Measurements from ENCODE around the gene GGNBP2.

DNA sequence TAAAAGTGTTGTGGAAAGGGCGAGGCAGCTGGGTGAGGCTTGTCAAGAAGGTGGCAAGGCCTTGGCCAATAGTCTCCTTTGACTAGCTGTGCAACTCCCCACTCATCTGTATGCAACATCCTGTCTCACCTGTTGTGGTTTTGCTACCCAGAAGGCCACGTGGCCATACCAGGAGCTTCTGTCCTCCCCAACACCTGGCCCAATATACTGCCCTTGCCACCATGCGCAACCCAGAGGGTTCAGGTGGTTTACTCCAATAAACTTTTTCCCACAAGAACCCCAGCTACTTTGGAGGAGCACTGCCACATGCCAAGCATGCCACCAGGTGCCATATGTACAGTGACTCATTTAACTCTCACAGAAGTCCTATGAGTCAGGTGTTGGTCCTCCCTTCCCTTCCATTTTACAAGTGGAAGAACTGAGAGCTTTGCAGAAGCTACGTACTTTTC lies 20.3 kb upstream of the GGNBP2 start:
- TF ChIP-seq GATA3 (IDR thresholded peaks at IDR 0.05; ENCODE audit: low read depth, low read length), result no peak
- TF ChIP-seq GATA2 (IDR thresholded peaks at IDR 0.05; ENCODE audit: low read depth, low read length), result no peak
